Keratinocyte (primary cell): ENCODE results near the gene INO80. TPM values are rescaled to one million over a fixed set of nuclear protein-coding genes. Genes with fewer than 3 reads are reported as not detected.

Experiments
- DNase-seq: peaks from one replicate; pipeline ENCODE4 v3.0.0-alpha.2; 2011; ENCODE audit warnings: low read depth, missing footprints, low spot score
- FAIRE-seq: peaks from 2 replicates; lab custom pipeline; 2011; peaks lifted over from hg19 to GRCh38; lab: Jason Lieb, UNC
- H2AFZ ChIP-seq: 2 replicates; pipeline ENCODE4 v1.6.0; 2012; ENCODE audit warnings: low read length, control low read depth, inconsistent platforms; ENCODE audit not compliant: control insufficient read depth
- H3K27ac ChIP-seq: 2 replicates; pipeline ENCODE4 v1.5.1; 2011; ENCODE audit warnings: low read length; ENCODE audit not compliant: control insufficient read depth, insufficient read depth
- H3K27me3 ChIP-seq: 3 replicates; pipeline ENCODE4 v1.6.0; 2011; ENCODE audit warnings: low read length; ENCODE audit not compliant: control insufficient read depth, insufficient read depth; ENCODE audit errors: extremely low read depth
- H3K36me3 ChIP-seq, 2 experiments: 2 replicates in 1 of 2; 3 replicates in 1 of 2; pipeline ENCODE4 v1.5.1; 2011; ENCODE audit warnings: low read length in 2 of 2, mild to moderate bottlenecking in 1 of 2; ENCODE audit not compliant: control insufficient read depth in 2 of 2, insufficient read depth in 2 of 2; ENCODE audit errors: extremely low read depth in 1 of 2
- H3K4me1 ChIP-seq: 3 replicates; pipeline ENCODE4 v1.5.1; 2011; ENCODE audit warnings: low read length; ENCODE audit not compliant: control insufficient read depth, insufficient read depth; ENCODE audit errors: extremely low read depth
- H3K4me2 ChIP-seq: 3 replicates; pipeline ENCODE4 v1.6.0; 2011; ENCODE audit warnings: low read depth, low read length; ENCODE audit not compliant: control insufficient read depth, insufficient read depth; ENCODE audit errors: extremely low read depth
- H3K4me3 ChIP-seq, 3 experiments: fragments of 200-600 bp in 1 of 3; sonication (generic) in 1 of 3; 2 replicates in 2 of 3; 3 replicates in 1 of 3; pipeline ENCODE4 v1.5.1; 2011 to 2016; ENCODE audit warnings: low read length in 3 of 3, mild to moderate bottlenecking in 3 of 3, control low read depth in 2 of 3, inconsistent platforms in 1 of 3, low read depth in 1 of 3, mixed read lengths in 1 of 3, mixed run types in 1 of 3, moderate library complexity in 1 of 3; ENCODE audit not compliant: control insufficient read depth in 2 of 3, insufficient read depth in 2 of 3; ENCODE audit errors: extremely low read depth in 1 of 3
- H3K79me2 ChIP-seq: 2 replicates; pipeline ENCODE4 v1.6.0; 2012; ENCODE audit warnings: low read length; ENCODE audit not compliant: control insufficient read depth, insufficient read depth
- H3K9ac ChIP-seq: 3 replicates; pipeline ENCODE4 v1.6.0; 2011; ENCODE audit warnings: low read length; ENCODE audit not compliant: control insufficient read depth, insufficient read depth; ENCODE audit errors: extremely low read depth
- H3K9me1 ChIP-seq: 3 replicates; pipeline ENCODE4 v1.6.0; 2011; ENCODE audit warnings: low read length; ENCODE audit not compliant: control insufficient read depth, insufficient read depth; ENCODE audit errors: extremely low read depth
- H3K9me3 ChIP-seq: 2 replicates; pipeline ENCODE4 v1.5.1; 2012; ENCODE audit warnings: low read depth, low read length; ENCODE audit not compliant: control insufficient read depth
- H4K20me1 ChIP-seq: 3 replicates; pipeline ENCODE4 v1.6.0; 2011; ENCODE audit warnings: low read length; ENCODE audit not compliant: control insufficient read depth, insufficient read depth; ENCODE audit errors: extremely low read depth
- EZH2 ChIP-seq: IDR thresholded peaks from one replicate; pipeline ENCODE4 v1.6.1; 2012; ENCODE audit warnings: inconsistent platforms, mild to moderate bottlenecking, low read length, moderate library complexity
- dilution Hi-C: fragments of 300-500 bp; cut with MboI; formaldehyde crosslinking; loops from one replicate; pipeline ENCODE4 v1.7.0; 2020; ENCODE audit warnings: low sequenced_read_pairs; ENCODE audit not compliant: extremely low pct_ligation_motif_present
- polyA plus RNA-seq, 5 experiments: library from polyadenylated mRNA; depleted of rRNA in 3 of 5; stranded (reverse) in 3 of 5; stranded (forward) in 1 of 5; unstranded in 1 of 5; fragments of >200 nt; gene quantifications; 1 replicate in 1 of 5; 2 replicates in 3 of 5; 3 replicates in 1 of 5; pipeline versions ENCODE4 v1.2.1 to v1.2.3, GENCODE V29; 2011 to 2012; ENCODE audit warnings: missing spikeins in 2 of 5, low read depth in 1 of 5, low replicate concordance in 1 of 5
- TF ChIP-seq, protein P1 (sequence below), 3 experiments: IDR thresholded peaks in 1 of 3; conservative IDR thresholded peaks in 1 of 3; optimal IDR thresholded peaks in 1 of 3; 2 replicates in 2 of 3; 3 replicates in 1 of 3; pipeline versions ENCODE3 to v1.5.1; 2011; ENCODE audit warnings: low read length in 3 of 3, mild to moderate bottlenecking in 3 of 3, moderate library complexity in 2 of 3, control low read depth in 1 of 3, inconsistent platforms in 1 of 3; ENCODE audit not compliant: insufficient read depth in 2 of 3; ENCODE audit errors: extremely low read depth in 1 of 3

The INO80 gene
- polyA plus RNA-seq, 1 donor (not counting 4 experiments of a cell fraction or from before 2014, with no cell fraction given) = 10.3 TPM

DNA sequence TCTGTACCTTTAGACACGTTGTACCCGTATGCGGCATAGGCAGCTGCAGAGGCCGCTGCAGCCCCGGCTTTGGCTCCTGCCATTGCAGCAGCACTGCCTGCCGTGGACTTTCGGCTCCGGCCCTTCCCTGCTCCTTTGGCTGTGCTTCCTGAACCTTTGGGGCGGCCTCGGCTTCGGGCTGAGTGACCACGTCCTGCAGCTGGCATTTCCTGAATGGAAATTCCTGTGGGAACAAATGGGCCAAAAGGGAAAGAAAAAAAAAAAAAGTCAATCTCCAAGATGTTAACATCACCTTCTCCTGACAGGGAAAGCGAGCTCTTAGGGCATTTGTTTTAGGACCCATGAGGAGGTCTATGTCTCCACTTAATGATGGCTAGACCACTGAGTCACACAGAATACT lies 133.2 kb downstream of the INO80 start:
- no peak for TF ChIP-seq EZH2
- TF ChIP-seq, protein P1, sequence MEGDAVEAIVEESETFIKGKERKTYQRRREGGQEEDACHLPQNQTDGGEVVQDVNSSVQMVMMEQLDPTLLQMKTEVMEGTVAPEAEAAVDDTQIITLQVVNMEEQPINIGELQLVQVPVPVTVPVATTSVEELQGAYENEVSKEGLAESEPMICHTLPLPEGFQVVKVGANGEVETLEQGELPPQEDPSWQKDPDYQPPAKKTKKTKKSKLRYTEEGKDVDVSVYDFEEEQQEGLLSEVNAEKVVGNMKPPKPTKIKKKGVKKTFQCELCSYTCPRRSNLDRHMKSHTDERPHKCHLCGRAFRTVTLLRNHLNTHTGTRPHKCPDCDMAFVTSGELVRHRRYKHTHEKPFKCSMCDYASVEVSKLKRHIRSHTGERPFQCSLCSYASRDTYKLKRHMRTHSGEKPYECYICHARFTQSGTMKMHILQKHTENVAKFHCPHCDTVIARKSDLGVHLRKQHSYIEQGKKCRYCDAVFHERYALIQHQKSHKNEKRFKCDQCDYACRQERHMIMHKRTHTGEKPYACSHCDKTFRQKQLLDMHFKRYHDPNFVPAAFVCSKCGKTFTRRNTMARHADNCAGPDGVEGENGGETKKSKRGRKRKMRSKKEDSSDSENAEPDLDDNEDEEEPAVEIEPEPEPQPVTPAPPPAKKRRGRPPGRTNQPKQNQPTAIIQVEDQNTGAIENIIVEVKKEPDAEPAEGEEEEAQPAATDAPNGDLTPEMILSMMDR (optimal IDR thresholded peaks at IDR 0.05 in 1 of 3, IDR thresholded peaks at IDR 0.05 in 1 of 3, conservative IDR thresholded peaks at IDR 0.05 in 1 of 3; ENCODE audit: extremely low read depth in 1 of 3, insufficient read depth in 2 of 3, low read length in 3 of 3) = no peak
- Histone ChIP-seq H3K27me3 (no peaks in the 10 kb centered on the region), H2AFZ (no peak overlapping the region), H3K9me3 (no peaks in the 10 kb centered on the region), H3K9me1 (no peaks in the 10 kb centered on the region), H3K9ac (no peak overlapping the region), H3K4me2 (no peak overlapping the region), H3K27ac (no peak overlapping the region), H3K79me2 (no peaks in the 10 kb centered on the region), H3K4me3 (no peak overlapping the region), H3K4me1 (no peaks in the 10 kb centered on the region), H4K20me1 (no peaks in the 10 kb centered on the region), H3K36me3 (peaks cover 58 to 82% of the 10 kb centered on the region in 2 experiments)
- dilution Hi-C loops = no loop called here
- DNase-seq = no peak
- no peak for FAIRE-seq

DNA sequence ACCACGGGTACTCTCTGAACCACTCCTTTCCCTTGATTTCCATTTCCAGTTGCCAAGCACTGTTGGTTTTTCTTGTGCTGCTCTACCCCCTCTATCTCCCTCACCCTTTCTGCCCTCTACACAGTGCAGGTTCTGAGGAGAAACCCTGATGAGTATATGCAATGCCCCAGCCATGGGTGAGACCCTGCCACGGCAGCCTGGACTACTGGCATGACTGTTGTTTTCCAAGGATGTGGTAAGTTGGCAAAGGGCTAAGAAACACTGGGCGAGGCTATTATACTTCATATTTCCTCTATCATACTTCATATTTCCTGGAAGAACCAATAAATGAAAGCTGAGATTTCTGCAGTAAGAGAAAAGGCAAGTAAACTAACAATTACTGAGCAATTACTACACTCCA lies 134.9 kb downstream of the INO80 start:
- Histone ChIP-seq H3K27ac (no peak overlapping the region), H3K9me3 (no peaks in the 10 kb centered on the region), H3K36me3 (peaks cover 55 to 84% of the 10 kb centered on the region in 2 experiments), H3K27me3 (no peaks in the 10 kb centered on the region), H3K4me2 (no peak overlapping the region), H3K9ac (no peak overlapping the region), H2AFZ (no peak overlapping the region), H3K79me2 (no peaks in the 10 kb centered on the region), H3K9me1 (no peaks in the 10 kb centered on the region), H3K4me1 (no peaks in the 10 kb centered on the region), H4K20me1 (no peaks in the 10 kb centered on the region), H3K4me3 (no peak overlapping the region)
- no peak for DNase-seq
- no peak for TF ChIP-seq EZH2
- TF ChIP-seq, protein P1 (optimal IDR thresholded peaks at IDR 0.05 in 1 of 3, IDR thresholded peaks at IDR 0.05 in 1 of 3, conservative IDR thresholded peaks at IDR 0.05 in 1 of 3; ENCODE audit: extremely low read depth in 1 of 3, insufficient read depth in 2 of 3, low read length in 3 of 3) = no peak
- FAIRE-seq = no peak
- dilution Hi-C loops = no loop called here
